ENCODE results near the gene PTEN. TPM values are rescaled to one million over a fixed set of nuclear protein-coding genes. Genes with fewer than 3 reads are reported as not detected.
"Not testable (repeated sequence)": the region's sequence is repeated elsewhere in the genome, so short reads cannot be mapped to it uniquely, and the experiment has no call there.

Gene PTEN
- total and polyA plus RNA-seq, 11 donors = 20.1 to 77.7 (median 60.0) TPM

GRCh38 chr10:87845624-87845998 is 17.8 kb upstream of the PTEN start:
- Histone ChIP-seq H3K4me3 (no peak overlapping the region), H3K27me3 (no peaks in the 10 kb centered on the region), H3K4me1 (peaks cover 0 to 4% (median 0%) of the 10 kb centered on the region in 12 donors), H3K27ac (no peak overlapping the region), H3K9me3 (no peaks in the 10 kb centered on the region), H3K36me3 (no peaks in the 10 kb centered on the region)
- intact Hi-C loops (cut with DNase I) = loop anchor here in 1 of 10 donors (5.0 kb wide), 1 partner anchor 272 kb away; no protein-coding TSS in a partner anchor
- ATAC-seq = no peak
- TF ChIP-seq, protein P1, sequence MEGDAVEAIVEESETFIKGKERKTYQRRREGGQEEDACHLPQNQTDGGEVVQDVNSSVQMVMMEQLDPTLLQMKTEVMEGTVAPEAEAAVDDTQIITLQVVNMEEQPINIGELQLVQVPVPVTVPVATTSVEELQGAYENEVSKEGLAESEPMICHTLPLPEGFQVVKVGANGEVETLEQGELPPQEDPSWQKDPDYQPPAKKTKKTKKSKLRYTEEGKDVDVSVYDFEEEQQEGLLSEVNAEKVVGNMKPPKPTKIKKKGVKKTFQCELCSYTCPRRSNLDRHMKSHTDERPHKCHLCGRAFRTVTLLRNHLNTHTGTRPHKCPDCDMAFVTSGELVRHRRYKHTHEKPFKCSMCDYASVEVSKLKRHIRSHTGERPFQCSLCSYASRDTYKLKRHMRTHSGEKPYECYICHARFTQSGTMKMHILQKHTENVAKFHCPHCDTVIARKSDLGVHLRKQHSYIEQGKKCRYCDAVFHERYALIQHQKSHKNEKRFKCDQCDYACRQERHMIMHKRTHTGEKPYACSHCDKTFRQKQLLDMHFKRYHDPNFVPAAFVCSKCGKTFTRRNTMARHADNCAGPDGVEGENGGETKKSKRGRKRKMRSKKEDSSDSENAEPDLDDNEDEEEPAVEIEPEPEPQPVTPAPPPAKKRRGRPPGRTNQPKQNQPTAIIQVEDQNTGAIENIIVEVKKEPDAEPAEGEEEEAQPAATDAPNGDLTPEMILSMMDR (IDR thresholded peaks at IDR 0.05) = no peak
- TF ChIP-seq POLR2A (IDR thresholded peaks at IDR 0.05) = no peak
- 66 to 75% (median 69%) methylated on average over 3 of the region's 3 CpGs for WGBS, 4 donors
- no peak for DNase-seq

GRCh38 chr10:87846023-87846422 is 17.4 kb upstream of the PTEN start:
- DNase-seq (no peak), ATAC-seq (peak in 2 of 4 donors; percentile 37 to 40)
- TF ChIP-seq, protein P1 (IDR thresholded peaks at IDR 0.05) = no peak
- no peak for TF ChIP-seq POLR2A (IDR thresholded peaks at IDR 0.05)
- intact Hi-C loops (cut with DNase I) = loop anchor here in 1 of 10 donors (5.0 kb wide), 1 partner anchor 271 kb away; no protein-coding TSS in a partner anchor
- Histone ChIP-seq H3K36me3 (no peaks in the 10 kb centered on the region), H3K4me3 (no peak overlapping the region), H3K27me3 (no peaks in the 10 kb centered on the region), H3K27ac (no peak overlapping the region), H3K4me1 (peaks cover 0 to 5% (median 0%) of the 10 kb centered on the region in 12 donors), H3K9me3 (no peaks in the 10 kb centered on the region)
- 35 to 47% (median 41%) methylated on average over 7 of the region's 7 CpGs for WGBS, 4 donors

- not testable (repeated sequence) for H3K9me3 ChIP-seq, H3K4me3 ChIP-seq, H3K4me1 ChIP-seq, H3K36me3 ChIP-seq, DNase-seq, H3K27me3 ChIP-seq, ATAC-seq, H3K27ac ChIP-seq
- intact Hi-C loops (cut with DNase I) = loop anchor here in 1 of 10 donors (5.0 kb wide), 1 partner anchor 271 kb away; no protein-coding TSS in a partner anchor
- 93 to 97% (median 95%) methylated on average over 8 of the region's 8 CpGs for WGBS, 4 donors
Measured at GRCh38 chr10:87846711-87847110, 16.7 kb upstream of the PTEN start.

DNA sequence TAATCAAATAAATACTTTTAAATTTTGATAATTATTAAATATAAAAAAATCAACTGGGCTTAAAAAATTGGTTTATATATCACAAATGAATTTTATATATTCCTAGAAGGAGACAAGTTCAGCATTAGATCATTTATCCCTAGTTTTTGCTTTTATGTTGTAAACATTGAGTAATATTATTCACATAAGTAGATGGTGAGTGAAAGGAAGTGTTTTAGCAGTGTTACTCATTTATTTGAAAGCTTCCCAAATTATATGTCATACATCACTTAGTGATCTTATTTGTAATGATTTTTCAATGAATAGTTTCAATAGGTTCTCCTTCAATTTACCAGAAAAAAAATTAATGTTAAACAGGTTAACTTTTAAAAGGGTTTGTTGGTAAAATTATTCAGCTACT is 15.9 kb upstream of the PTEN start:
- intact Hi-C loops (cut with DNase I) = loop anchor here in 1 of 10 donors (5.0 kb wide), 1 partner anchor 270 kb away; no protein-coding TSS in a partner anchor
- Histone ChIP-seq H3K4me1 (peaks cover 0 to 9% (median 0%) of the 10 kb centered on the region in 12 donors), H3K27ac (no peak overlapping the region), H3K27me3 (no peaks in the 10 kb centered on the region), H3K36me3 (no peaks in the 10 kb centered on the region), H3K9me3 (no peaks in the 10 kb centered on the region), H3K4me3 (no peak overlapping the region)
- ATAC-seq = no peak
- DNase-seq = no peak
- TF ChIP-seq, protein P1 (IDR thresholded peaks at IDR 0.05) = no peak
- no peak for TF ChIP-seq POLR2A (IDR thresholded peaks at IDR 0.05)

- no peak for DNase-seq
- Histone ChIP-seq H3K9me3 (no peaks in the 10 kb centered on the region), H3K36me3 (no peaks in the 10 kb centered on the region), H3K27ac (no peak overlapping the region), H3K4me3 (no peak overlapping the region), H3K27me3 (no peaks in the 10 kb centered on the region), H3K4me1 (peaks cover 0 to 9% (median 0%) of the 10 kb centered on the region in 12 donors)
- ATAC-seq = no peak
- TF ChIP-seq POLR2A (IDR thresholded peaks at IDR 0.05) = no peak
- TF ChIP-seq, protein P1 (IDR thresholded peaks at IDR 0.05) = no peak
- intact Hi-C loops (cut with DNase I) = loop anchor here in 1 of 10 donors (5.0 kb wide), 1 partner anchor 268 kb away; no protein-coding TSS in a partner anchor
Measured at GRCh38 chr10:87849001-87849400, 14.4 kb upstream of the PTEN start.

Data from heart left ventricle (tissue), 16 donors.